MM.1S (cell line): ENCODE measurements around the gene PSTPIP1.

Experiments
- DNase-seq: peaks from one replicate; pipeline ENCODE4 v3.0.0-alpha.2; 2015
- H2AFZ ChIP-seq: fragments of 300-600 bp; sonication (generic); 2 replicates; pipeline ENCODE4 v1.6.0; 2016; ENCODE audit warnings: antibody characterized with exemption, low read length
- H3F3A ChIP-seq: fragments of 300-600 bp; sonication (generic); 2 replicates; pipeline ENCODE4 v1.6.1; 2016; ENCODE audit warnings: mild to moderate bottlenecking, antibody characterized with exemption, low read length, moderate library complexity, mixed read lengths; ENCODE audit not compliant: insufficient read depth
- H3K27ac ChIP-seq: fragments of 300-600 bp; sonication (generic); 2 replicates; pipeline ENCODE4 v1.5.1; 2016; ENCODE audit warnings: mild to moderate bottlenecking, low read length
- H3K27me3 ChIP-seq: fragments of 300-600 bp; sonication (generic); replicated peaks from 2 replicates; pipeline ENCODE4 v1.6.0; 2016; ENCODE audit warnings: low read length; ENCODE audit not compliant: insufficient read depth
- H3K36me3 ChIP-seq: fragments of 300-600 bp; sonication (generic); replicated peaks from 2 replicates; pipeline ENCODE4 v1.6.1; 2016; ENCODE audit warnings: mild to moderate bottlenecking, low read length, mixed read lengths; ENCODE audit not compliant: insufficient read depth
- H3K4me1 ChIP-seq: fragments of 300-600 bp; sonication (generic); 2 replicates; pipeline ENCODE4 v1.6.1; 2016; ENCODE audit warnings: low read length, mixed read lengths
- H3K4me2 ChIP-seq: fragments of 300-600 bp; sonication (generic); 2 replicates; pipeline ENCODE4 v1.6.0; 2016; ENCODE audit warnings: low read depth, low read length
- H3K4me3 ChIP-seq: fragments of 300-600 bp; sonication (generic); 2 replicates; pipeline ENCODE4 v1.5.1; 2016; ENCODE audit warnings: low read length, mixed read lengths
- H3K79me2 ChIP-seq: fragments of 300-600 bp; sonication (generic); 2 replicates; pipeline ENCODE4 v1.6.1; 2016; ENCODE audit warnings: mixed run types, low read length, mixed read lengths
- H3K9ac ChIP-seq: fragments of 300-600 bp; sonication (generic); 2 replicates; pipeline ENCODE4 v1.6.1; 2016; ENCODE audit warnings: low read length, mixed read lengths
- H3K9me2 ChIP-seq: fragments of 300-600 bp; sonication (generic); replicated peaks from 2 replicates; pipeline ENCODE4 v1.6.1; 2016; ENCODE audit warnings: mild to moderate bottlenecking, low read length, mixed read lengths; ENCODE audit not compliant: insufficient read depth
- H3K9me3 ChIP-seq: fragments of 300-600 bp; sonication (generic); replicated peaks from 2 replicates; pipeline ENCODE4 v1.6.1; 2016; ENCODE audit warnings: mild to moderate bottlenecking, low read length, mixed read lengths; ENCODE audit not compliant: insufficient read depth
- H4K20me1 ChIP-seq: fragments of 300-600 bp; sonication (generic); 2 replicates; pipeline ENCODE4 v1.6.1; 2016; ENCODE audit warnings: mild to moderate bottlenecking, low read length, moderate library complexity, mixed read lengths; ENCODE audit not compliant: insufficient read depth
- EZH2 ChIP-seq: fragments of 300-600 bp; sonication (generic); optimal IDR thresholded peaks from 2 replicates; pipeline ENCODE3; 2017; ENCODE audit warnings: low read depth, mild to moderate bottlenecking, antibody characterized with exemption, low read length, mixed read lengths
- EZH2phosphoT487 ChIP-seq: fragments of 300-600 bp; sonication (generic); IDR thresholded peaks from 2 replicates; pipeline ENCODE4 v1.6.1; 2018; ENCODE audit warnings: antibody characterized with exemption, low read length
- TF ChIP-seq, protein P1 (sequence below): fragments of 300-600 bp; sonication (generic); IDR thresholded peaks from 2 replicates; pipeline ENCODE4 v1.5.1; 2016; ENCODE audit warnings: antibody characterized with exemption, low read length, mixed read lengths

The PSTPIP1 gene

DNA sequence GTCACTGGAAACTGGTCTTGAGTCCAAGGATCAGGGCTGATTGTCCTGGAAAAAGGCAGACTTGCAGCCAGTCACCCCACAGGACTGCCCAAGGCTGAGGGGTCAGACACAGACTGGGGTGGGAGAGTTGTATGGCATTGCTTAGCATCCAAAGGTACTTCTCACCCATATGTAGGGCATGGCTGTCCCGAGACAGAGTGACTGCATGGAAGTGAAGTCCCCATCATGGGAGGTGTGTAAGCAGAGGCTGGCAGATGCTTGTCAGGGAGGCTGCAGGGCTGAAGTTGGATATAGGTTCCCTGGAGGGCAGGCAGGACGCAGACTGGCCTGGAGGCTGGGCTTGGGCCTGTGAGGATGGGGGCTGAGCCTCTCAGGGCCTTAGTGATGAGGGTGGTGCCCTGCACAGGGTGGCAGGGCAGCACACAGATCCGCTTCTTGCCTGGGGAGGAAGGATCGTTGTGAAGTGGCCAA lies 31.1 kb downstream of the PSTPIP1 start:
- no peaks in the 10 kb centered on the region for H3K79me2 ChIP-seq
- no peak for DNase-seq

DNA sequence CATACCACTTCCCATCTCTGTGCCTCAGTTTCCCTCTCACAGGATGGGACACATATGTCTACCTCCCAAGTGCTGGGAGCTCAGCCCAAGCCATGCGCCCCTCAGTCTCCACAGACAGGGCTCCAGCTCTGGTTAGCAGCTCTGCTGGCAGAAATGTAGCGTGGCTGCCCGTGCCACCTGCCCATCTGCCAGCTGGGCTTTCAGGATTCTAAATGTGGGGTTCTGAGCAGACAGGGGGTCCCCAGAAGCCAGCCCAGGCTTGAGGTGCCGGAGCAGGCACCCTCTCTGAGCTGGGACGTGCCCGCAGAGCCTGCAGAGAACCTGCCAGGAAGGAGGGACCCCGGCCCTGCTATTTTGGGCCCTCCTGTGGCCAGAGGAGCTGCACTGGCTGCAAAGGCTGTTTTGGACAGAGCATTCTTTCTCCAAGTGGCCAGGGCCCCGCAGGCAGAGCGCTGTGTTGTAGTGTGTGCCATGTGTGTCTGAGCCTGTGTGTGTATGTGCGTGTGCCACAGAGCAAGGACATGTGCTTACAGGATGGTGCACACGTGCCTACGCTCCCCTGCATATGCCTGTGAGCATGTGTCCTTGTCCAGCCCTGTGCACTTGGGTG lies 31.7 kb downstream of the PSTPIP1 start:
- no peak overlapping the region for H3K9ac ChIP-seq
- no peak overlapping the region for H3K4me3 ChIP-seq
- no peaks in the 10 kb centered on the region for H4K20me1 ChIP-seq
- H3K79me2 ChIP-seq: no peaks in the 10 kb centered on the region
- H3K27ac ChIP-seq: no peak overlapping the region
- H2AFZ ChIP-seq: no peak overlapping the region
- H3F3A ChIP-seq: no peaks in the 10 kb centered on the region
- no peak overlapping the region for H3K4me2 ChIP-seq
- no peak for DNase-seq
- no peaks in the 10 kb centered on the region for H3K27me3 ChIP-seq
- H3K36me3 ChIP-seq: no peaks in the 10 kb centered on the region
- peaks cover 17% of the 10 kb centered on the region for H3K4me1 ChIP-seq
- TF ChIP-seq EZH2phosphoT487 (no peak), EZH2 (no peak)
- TF ChIP-seq, protein P1, sequence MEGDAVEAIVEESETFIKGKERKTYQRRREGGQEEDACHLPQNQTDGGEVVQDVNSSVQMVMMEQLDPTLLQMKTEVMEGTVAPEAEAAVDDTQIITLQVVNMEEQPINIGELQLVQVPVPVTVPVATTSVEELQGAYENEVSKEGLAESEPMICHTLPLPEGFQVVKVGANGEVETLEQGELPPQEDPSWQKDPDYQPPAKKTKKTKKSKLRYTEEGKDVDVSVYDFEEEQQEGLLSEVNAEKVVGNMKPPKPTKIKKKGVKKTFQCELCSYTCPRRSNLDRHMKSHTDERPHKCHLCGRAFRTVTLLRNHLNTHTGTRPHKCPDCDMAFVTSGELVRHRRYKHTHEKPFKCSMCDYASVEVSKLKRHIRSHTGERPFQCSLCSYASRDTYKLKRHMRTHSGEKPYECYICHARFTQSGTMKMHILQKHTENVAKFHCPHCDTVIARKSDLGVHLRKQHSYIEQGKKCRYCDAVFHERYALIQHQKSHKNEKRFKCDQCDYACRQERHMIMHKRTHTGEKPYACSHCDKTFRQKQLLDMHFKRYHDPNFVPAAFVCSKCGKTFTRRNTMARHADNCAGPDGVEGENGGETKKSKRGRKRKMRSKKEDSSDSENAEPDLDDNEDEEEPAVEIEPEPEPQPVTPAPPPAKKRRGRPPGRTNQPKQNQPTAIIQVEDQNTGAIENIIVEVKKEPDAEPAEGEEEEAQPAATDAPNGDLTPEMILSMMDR: no peak
- no peaks in the 10 kb centered on the region for H3K9me2 ChIP-seq
- H3K9me3 ChIP-seq: no peaks in the 10 kb centered on the region

More for the DNA sequence above, 31.1 kb downstream of the PSTPIP1 start:
- no peaks in the 10 kb centered on the region for H3K36me3 ChIP-seq
- H3K4me1 ChIP-seq: peaks cover 20% of the 10 kb centered on the region
- no peaks in the 10 kb centered on the region for H3K27me3 ChIP-seq
- no peak overlapping the region for H3K27ac ChIP-seq
- no peaks in the 10 kb centered on the region for H3K9me2 ChIP-seq
- TF ChIP-seq, protein P1: no peak
- TF ChIP-seq EZH2phosphoT487: no peak
- TF ChIP-seq EZH2: no peak
- H4K20me1 ChIP-seq: no peaks in the 10 kb centered on the region
- H3K4me3 ChIP-seq: no peak overlapping the region
- H2AFZ ChIP-seq: no peak overlapping the region
- H3K9ac ChIP-seq: no peak overlapping the region
- H3K4me2 ChIP-seq: no peak overlapping the region
- no peaks in the 10 kb centered on the region for H3F3A ChIP-seq
- H3K9me3 ChIP-seq: no peaks in the 10 kb centered on the region

DNA sequence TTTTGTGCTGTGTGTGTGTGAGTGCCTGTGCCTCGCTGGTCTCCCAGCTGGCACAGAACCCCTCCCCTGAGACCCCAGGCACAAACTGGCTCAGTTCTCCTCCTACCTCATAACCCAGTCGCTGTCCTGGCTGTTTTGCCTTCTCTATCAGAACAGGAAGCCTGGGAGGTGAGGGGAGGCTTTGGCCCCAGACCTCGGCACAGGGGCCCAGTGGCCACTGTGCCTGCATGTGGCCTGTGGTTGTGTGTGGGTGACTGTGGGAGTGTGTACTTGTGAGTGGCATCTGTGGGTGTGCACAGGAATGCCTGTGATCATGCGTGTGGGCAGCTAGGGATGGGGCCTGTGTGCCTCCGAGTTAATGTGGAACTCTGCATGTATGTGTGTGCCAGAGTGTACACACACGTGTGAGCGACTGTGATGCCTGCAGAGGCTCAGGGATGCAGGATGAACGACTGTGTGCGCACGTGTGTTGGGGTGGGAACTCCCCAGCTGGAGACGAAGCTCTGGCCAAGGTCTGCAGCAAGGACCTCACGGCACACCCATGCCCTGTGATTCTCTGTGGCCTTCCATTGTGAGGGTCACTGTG lies 32.3 kb downstream of the PSTPIP1 start:
- peaks cover 11% of the 10 kb centered on the region for H3K4me1 ChIP-seq
- no peaks in the 10 kb centered on the region for H3K79me2 ChIP-seq
- no peaks in the 10 kb centered on the region for H3F3A ChIP-seq
- no peak overlapping the region for H3K9ac ChIP-seq
- TF ChIP-seq, protein P1: no peak
- no peak for TF ChIP-seq EZH2phosphoT487
- no peak for TF ChIP-seq EZH2
- H3K9me2 ChIP-seq: no peaks in the 10 kb centered on the region
- no peaks in the 10 kb centered on the region for H3K36me3 ChIP-seq
- H3K4me3 ChIP-seq: no peak overlapping the region
- no peak overlapping the region for H2AFZ ChIP-seq
- no peaks in the 10 kb centered on the region for H3K27me3 ChIP-seq
- no peak overlapping the region for H3K27ac ChIP-seq
- DNase-seq: no peak
- H4K20me1 ChIP-seq: no peaks in the 10 kb centered on the region
- H3K4me2 ChIP-seq: no peak overlapping the region
- no peaks in the 10 kb centered on the region for H3K9me3 ChIP-seq
